ENCODE measurements around the gene NUP133.

GRCh38 chr1:229495782-229496181 is 12.4 kb downstream of the NUP133 start:
- TF ChIP-seq CTCF (IDR thresholded peaks at IDR 0.05 in 4 of 5, conservative IDR thresholded peaks at IDR 0.05 in 1 of 5) (no peak), POLR2A (IDR thresholded peaks at IDR 0.05) (no peak)

Measured in gastrocnemius medialis (tissue), 4 donors.